Fibroblast of lung (primary cell): ENCODE measurements around the gene PPP3R1. TPM values are rescaled to one million over a fixed set of nuclear protein-coding genes. Genes with fewer than 3 reads are reported as not detected.

Source experiments
- DNase-seq, 2 donors: peaks; one replicate each; pipeline versions ENCODE4 v3.0.0 to v3.0.0-alpha.2; 2010; ENCODE audit warnings: low read depth in 2 of 2
- H2AFZ ChIP-seq: 2 replicates; pipeline ENCODE4 v1.5.1; 2012; ENCODE audit warnings: low read length, control low read depth, inconsistent platforms
- H3K27ac ChIP-seq: 2 replicates; pipeline ENCODE4 v1.5.1; 2011; ENCODE audit warnings: low read length, control low read depth; ENCODE audit not compliant: insufficient read depth
- H3K27me3 ChIP-seq: 2 replicates; pipeline ENCODE4 v1.5.1; 2011; ENCODE audit warnings: mild to moderate bottlenecking, low read length; ENCODE audit not compliant: control insufficient read depth, insufficient read depth
- H3K36me3 ChIP-seq: 2 replicates; pipeline ENCODE4 v1.5.1; 2011; ENCODE audit warnings: low read length; ENCODE audit not compliant: control insufficient read depth, insufficient read depth
- H3K4me1 ChIP-seq: 2 replicates; pipeline ENCODE4 v1.5.1; 2011; ENCODE audit warnings: low read length; ENCODE audit not compliant: control insufficient read depth, insufficient read depth; ENCODE audit errors: extremely low read depth
- H3K4me2 ChIP-seq: 2 replicates; pipeline ENCODE4 v1.5.1; 2011; ENCODE audit warnings: low read length, control low read depth; ENCODE audit not compliant: insufficient read depth; ENCODE audit errors: extremely low read depth
- H3K4me3 ChIP-seq, 4 experiments: fragments of 200-600 bp in 1 of 4; sonication (generic) in 1 of 4; replicated peaks in 1 of 4; 2 replicates each; pipeline ENCODE4 v1.5.1; 2011 to 2016; ENCODE audit warnings: low read length in 4 of 4, low read depth in 3 of 4, mild to moderate bottlenecking in 3 of 4, control low read depth in 2 of 4, inconsistent platforms in 1 of 4, mixed read lengths in 1 of 4; ENCODE audit not compliant: insufficient read depth in 1 of 4; ENCODE audit errors: control extremely low read depth in 1 of 4
- H3K79me2 ChIP-seq: 2 replicates; pipeline ENCODE4 v1.5.1; 2012; ENCODE audit warnings: mild to moderate bottlenecking, low read length, inconsistent platforms; ENCODE audit not compliant: control insufficient read depth, insufficient read depth
- H3K9ac ChIP-seq: 2 replicates; pipeline ENCODE4 v1.5.1; 2011; ENCODE audit warnings: mild to moderate bottlenecking, low read length, control low read depth; ENCODE audit not compliant: insufficient read depth
- H3K9me3 ChIP-seq: 2 replicates; pipeline ENCODE4 v1.5.1; 2012; ENCODE audit warnings: low read depth, low read length; ENCODE audit not compliant: control insufficient read depth, insufficient read depth
- H4K20me1 ChIP-seq: 2 replicates; pipeline ENCODE4 v1.5.1; 2011; ENCODE audit warnings: low read length; ENCODE audit not compliant: control insufficient read depth, insufficient read depth; ENCODE audit errors: extremely low read depth
- CTCF ChIP-seq, 2 donors: IDR thresholded peaks in 1 of 2; conservative IDR thresholded peaks in 1 of 2; 1 replicate in 1 of 2; 2 replicates in 1 of 2; pipeline ENCODE4 v1.5.1; 2011 to 2012; ENCODE audit warnings: low read length in 2 of 2, control low read depth in 1 of 2, inconsistent platforms in 1 of 2, low read depth in 1 of 2, mild to moderate bottlenecking in 1 of 2
- EZH2 ChIP-seq: IDR thresholded peaks from 2 replicates; pipeline ENCODE4 v1.5.1; 2012; ENCODE audit warnings: low read length, control low read depth, mild to moderate bottlenecking; ENCODE audit errors: missing control alignments
- polyA plus RNA-seq, 2 donors: library from polyadenylated mRNA; depleted of rRNA in 1 of 2; stranded (reverse) in 1 of 2; unstranded in 1 of 2; fragments of >200 nt; gene quantifications; 2 replicates each; pipeline ENCODE4 v1.2.1, GENCODE V29; 2011 to 2012; ENCODE audit warnings: missing spikeins in 1 of 2
- total RNA-seq: library from RNA; depleted of rRNA; stranded (reverse); fragments of >200 nt; gene quantifications from 2 replicates; pipeline ENCODE4 v1.2.1, GENCODE V29; 2014

The PPP3R1 gene
- total and polyA plus RNA-seq, 2 donors (not counting 1 experiment from before 2014, with no cell fraction given), result 22.8 to 51.3 TPM

- Histone ChIP-seq H3K9ac (no peak overlapping the region), H3K27ac (peak overlapping the region; percentile 96)
Measured at GRCh38 chr2:68250196-68250595, 2.1 kb downstream of the PPP3R1 start.

GRCh38 chr2:68248806-68249205 lies 3.5 kb downstream of the PPP3R1 start:
- DNase-seq, result no peak
- Histone ChIP-seq H3K9ac (no peak overlapping the region), H3K4me1 (peaks cover 2% of the 10 kb centered on the region), H3K9me3 (no peaks in the 10 kb centered on the region), H4K20me1 (peaks cover 7% of the 10 kb centered on the region), H3K79me2 (peaks cover 84% of the 10 kb centered on the region), H3K4me2 (no peak overlapping the region), H3K27me3 (no peaks in the 10 kb centered on the region), H2AFZ (no peak overlapping the region), H3K36me3 (no peaks in the 10 kb centered on the region), H3K4me3 (peak overlapping the region in 1 of 4 experiments; percentile 4), H3K27ac (no peak overlapping the region)
- TF ChIP-seq CTCF (conservative IDR thresholded peaks at IDR 0.05 in 1 of 2, IDR thresholded peaks at IDR 0.05 in 1 of 2; ENCODE audit: low read depth in 1 of 2, low read length in 2 of 2) (no peak), EZH2 (no peak)

More at GRCh38 chr2:68250196-68250595, 2.1 kb downstream of the PPP3R1 start:
- DNase-seq, result no peak
- no peak for TF ChIP-seq CTCF (conservative IDR thresholded peaks at IDR 0.05 in 1 of 2, IDR thresholded peaks at IDR 0.05 in 1 of 2; ENCODE audit: low read depth in 1 of 2, low read length in 2 of 2)
- no peak for TF ChIP-seq EZH2
- Histone ChIP-seq H3K4me2 (peak overlapping the region; percentile 60), H2AFZ (no peak overlapping the region), H3K4me1 (peaks cover 2% of the 10 kb centered on the region), H3K9me3 (no peaks in the 10 kb centered on the region), H4K20me1 (peaks cover 7% of the 10 kb centered on the region), H3K79me2 (peaks cover 73% of the 10 kb centered on the region), H3K27me3 (no peaks in the 10 kb centered on the region), H3K36me3 (no peaks in the 10 kb centered on the region), H3K4me3 (peak overlapping the region; percentile 84 to 95 (median 90))

GRCh38 chr2:68248361-68248760 lies 4.0 kb downstream of the PPP3R1 start:
- no peak overlapping the region for H3K9ac ChIP-seq
- H4K20me1 ChIP-seq, result peaks cover 7% of the 10 kb centered on the region
- H3K4me1 ChIP-seq, result peaks cover 2% of the 10 kb centered on the region
- H2AFZ ChIP-seq, result no peak overlapping the region
- no peak for DNase-seq
- no peaks in the 10 kb centered on the region for H3K36me3 ChIP-seq
- no peak overlapping the region for H3K4me3 ChIP-seq
- H3K4me2 ChIP-seq, result no peak overlapping the region
- H3K27me3 ChIP-seq, result no peaks in the 10 kb centered on the region
- peaks cover 88% of the 10 kb centered on the region for H3K79me2 ChIP-seq
- no peak for TF ChIP-seq CTCF (conservative IDR thresholded peaks at IDR 0.05 in 1 of 2, IDR thresholded peaks at IDR 0.05 in 1 of 2; ENCODE audit: low read depth in 1 of 2, low read length in 2 of 2)
- no peaks in the 10 kb centered on the region for H3K9me3 ChIP-seq
- no peak overlapping the region for H3K27ac ChIP-seq
